KMS-11 (cell line): ENCODE results near the gene DYNC2I2.

ENCODE experiments used
- H2AFZ ChIP-seq: fragments of 200-600 bp; sonication (generic); 2 replicates; pipeline ENCODE4 v1.6.1; 2016; ENCODE audit warnings: antibody characterized with exemption, mixed run types, low read depth
- H3K27ac ChIP-seq: fragments of 200-600 bp; sonication (generic); 2 replicates; pipeline ENCODE4 v1.6.1; 2016; ENCODE audit warnings: mild to moderate bottlenecking, mixed run types
- H3K27me3 ChIP-seq: fragments of 200-600 bp; sonication (generic); 2 replicates; pipeline ENCODE4 v1.6.1; 2017; ENCODE audit warnings: mild to moderate bottlenecking, low read depth, mixed run types, moderate library complexity; ENCODE audit not compliant: insufficient read depth
- H3K36me3 ChIP-seq: fragments of 200-600 bp; sonication (generic); 2 replicates; pipeline ENCODE4 v1.6.1; 2017; ENCODE audit warnings: mild to moderate bottlenecking, mixed run types; ENCODE audit not compliant: insufficient read depth
- H3K4me1 ChIP-seq: fragments of 200-600 bp; sonication (generic); 2 replicates; pipeline ENCODE4 v1.6.1; 2016; ENCODE audit warnings: mild to moderate bottlenecking, low read depth, mixed run types; ENCODE audit not compliant: poor library complexity, severe bottlenecking
- H3K4me2 ChIP-seq: fragments of 200-600 bp; sonication (generic); 2 replicates; pipeline ENCODE4 v1.7.0; 2016; ENCODE audit warnings: mild to moderate bottlenecking, mixed run types
- H3K4me3 ChIP-seq: fragments of 200-600 bp; sonication (generic); IDR thresholded peaks from 2 replicates; pipeline ENCODE4 v1.6.1; 2017; ENCODE audit warnings: low read depth, low read length, mixed read lengths; ENCODE audit not compliant: insufficient read depth
- H3K79me2 ChIP-seq: fragments of 200-600 bp; sonication (generic); 2 replicates; pipeline ENCODE4 v1.6.1; 2016; ENCODE audit warnings: low read depth, mixed run types; ENCODE audit not compliant: insufficient read depth
- H3K9ac ChIP-seq: fragments of 200-600 bp; sonication (generic); 2 replicates; pipeline ENCODE4 v1.6.1; 2016; ENCODE audit warnings: mild to moderate bottlenecking, mixed run types
- H4K20me1 ChIP-seq: fragments of 200-600 bp; sonication (generic); 2 replicates; pipeline ENCODE4 v1.6.1; 2016; ENCODE audit warnings: mild to moderate bottlenecking, mixed run types; ENCODE audit not compliant: insufficient read depth
- CTCF ChIP-seq: fragments of 200-600 bp; sonication (generic); conservative IDR thresholded peaks from 2 replicates; pipeline ENCODE4 v1.6.1; 2017; ENCODE audit warnings: low read depth, mild to moderate bottlenecking, antibody characterized with exemption, low read length, moderate library complexity, mixed read lengths

DYNC2I2 gene

GRCh38 chr9:128629852-128630545 is 26.6 kb downstream of the DYNC2I2 start:
- Histone ChIP-seq H3K36me3 (no peaks in the 10 kb centered on the region), H3K27ac (no peak overlapping the region), H3K27me3 (no peaks in the 10 kb centered on the region)

GRCh38 chr9:128629136-128629535 is 27.5 kb downstream of the DYNC2I2 start:
- H3K4me2 ChIP-seq: no peak overlapping the region
- H4K20me1 ChIP-seq: no peaks in the 10 kb centered on the region
- H3K4me3 ChIP-seq: no peak overlapping the region
- no peak for TF ChIP-seq CTCF
- H2AFZ ChIP-seq: no peak overlapping the region
- no peaks in the 10 kb centered on the region for H3K27me3 ChIP-seq
- H3K27ac ChIP-seq: no peak overlapping the region
- no peaks in the 10 kb centered on the region for H3K4me1 ChIP-seq
- H3K36me3 ChIP-seq: no peaks in the 10 kb centered on the region
- H3K79me2 ChIP-seq: no peaks in the 10 kb centered on the region
- no peak overlapping the region for H3K9ac ChIP-seq

More at GRCh38 chr9:128629852-128630545, 26.6 kb downstream of the DYNC2I2 start:
- no peak for TF ChIP-seq CTCF
- H3K4me3 ChIP-seq: no peak overlapping the region
- H4K20me1 ChIP-seq: no peaks in the 10 kb centered on the region
- H3K4me1 ChIP-seq: no peaks in the 10 kb centered on the region
- no peak overlapping the region for H3K9ac ChIP-seq
- no peak overlapping the region for H3K4me2 ChIP-seq
- no peaks in the 10 kb centered on the region for H3K79me2 ChIP-seq
- H2AFZ ChIP-seq: no peak overlapping the region

GRCh38 chr9:128628471-128629048 is 28.1 kb downstream of the DYNC2I2 start:
- no peaks in the 10 kb centered on the region for H3K4me1 ChIP-seq
- H3K27me3 ChIP-seq: no peaks in the 10 kb centered on the region
- no peak overlapping the region for H2AFZ ChIP-seq
- no peaks in the 10 kb centered on the region for H4K20me1 ChIP-seq
- H3K27ac ChIP-seq: no peak overlapping the region
- no peaks in the 10 kb centered on the region for H3K36me3 ChIP-seq
- H3K79me2 ChIP-seq: no peaks in the 10 kb centered on the region
- H3K4me3 ChIP-seq: no peak overlapping the region
- H3K4me2 ChIP-seq: no peak overlapping the region
- TF ChIP-seq CTCF: no peak
- no peak overlapping the region for H3K9ac ChIP-seq

GRCh38 chr9:128627906-128628305 is 28.7 kb downstream of the DYNC2I2 start:
- no peaks in the 10 kb centered on the region for H3K79me2 ChIP-seq
- no peak overlapping the region for H3K4me2 ChIP-seq
- no peak overlapping the region for H2AFZ ChIP-seq
- H3K36me3 ChIP-seq: no peaks in the 10 kb centered on the region
- H3K4me3 ChIP-seq: no peak overlapping the region
- no peaks in the 10 kb centered on the region for H3K27me3 ChIP-seq
- no peaks in the 10 kb centered on the region for H3K4me1 ChIP-seq
- no peak overlapping the region for H3K27ac ChIP-seq
- TF ChIP-seq CTCF: no peak
- no peaks in the 10 kb centered on the region for H4K20me1 ChIP-seq
- no peak overlapping the region for H3K9ac ChIP-seq
